ENCODE measurements around the gene STX7. TPM values are rescaled to one million over a fixed set of nuclear protein-coding genes. Genes with fewer than 3 reads are reported as not detected.
"Not testable (repeated sequence)": the region's sequence is repeated elsewhere in the genome, so short reads cannot be mapped to it uniquely, and the experiment has no call there.

STX7 gene
- total RNA-seq, 3 donors from 2014 or later = 28.5 to 67.4 (median 37.8) TPM

DNA sequence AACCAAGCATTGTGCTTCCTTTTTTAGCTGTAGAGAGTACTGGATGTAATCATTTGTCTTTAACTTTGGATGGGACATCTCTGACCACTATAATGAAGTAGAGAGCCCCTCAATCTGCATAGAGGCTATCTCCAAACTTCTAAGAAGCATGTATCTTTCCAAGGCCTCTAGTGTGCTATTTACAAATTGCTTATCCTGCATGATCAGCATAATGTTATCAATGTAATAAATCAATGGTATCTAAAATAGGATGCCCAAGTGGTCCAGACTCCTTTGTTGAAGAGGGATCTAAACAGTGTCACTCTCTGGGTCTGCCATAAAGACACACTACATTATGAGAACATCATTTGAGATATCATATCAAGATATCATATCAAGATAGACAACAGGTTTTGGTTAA is 31.9 kb upstream of the STX7 start:
- H3K27ac ChIP-seq = no peak overlapping the region
- H3K4me1 ChIP-seq = no peaks in the 10 kb centered on the region
- no peaks in the 10 kb centered on the region for H3K27me3 ChIP-seq
- DNase-seq (ENCODE audit: low spot score in 2 of 2) = no peak
- no peak for TF ChIP-seq POLR2A (IDR thresholded peaks at IDR 0.05)
- TF ChIP-seq, protein P1, sequence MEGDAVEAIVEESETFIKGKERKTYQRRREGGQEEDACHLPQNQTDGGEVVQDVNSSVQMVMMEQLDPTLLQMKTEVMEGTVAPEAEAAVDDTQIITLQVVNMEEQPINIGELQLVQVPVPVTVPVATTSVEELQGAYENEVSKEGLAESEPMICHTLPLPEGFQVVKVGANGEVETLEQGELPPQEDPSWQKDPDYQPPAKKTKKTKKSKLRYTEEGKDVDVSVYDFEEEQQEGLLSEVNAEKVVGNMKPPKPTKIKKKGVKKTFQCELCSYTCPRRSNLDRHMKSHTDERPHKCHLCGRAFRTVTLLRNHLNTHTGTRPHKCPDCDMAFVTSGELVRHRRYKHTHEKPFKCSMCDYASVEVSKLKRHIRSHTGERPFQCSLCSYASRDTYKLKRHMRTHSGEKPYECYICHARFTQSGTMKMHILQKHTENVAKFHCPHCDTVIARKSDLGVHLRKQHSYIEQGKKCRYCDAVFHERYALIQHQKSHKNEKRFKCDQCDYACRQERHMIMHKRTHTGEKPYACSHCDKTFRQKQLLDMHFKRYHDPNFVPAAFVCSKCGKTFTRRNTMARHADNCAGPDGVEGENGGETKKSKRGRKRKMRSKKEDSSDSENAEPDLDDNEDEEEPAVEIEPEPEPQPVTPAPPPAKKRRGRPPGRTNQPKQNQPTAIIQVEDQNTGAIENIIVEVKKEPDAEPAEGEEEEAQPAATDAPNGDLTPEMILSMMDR (IDR thresholded peaks at IDR 0.05) = no peak
- no peak for TF ChIP-seq POLR2AphosphoS5 (IDR thresholded peaks at IDR 0.05)
- no peaks in the 10 kb centered on the region for H3K36me3 ChIP-seq
- H3K9me3 ChIP-seq = no peaks in the 10 kb centered on the region
- no peak overlapping the region for H3K4me3 ChIP-seq
- intact Hi-C loops (cut with DNase I; ENCODE audit: low total_unique reads) = no loop called here

DNA sequence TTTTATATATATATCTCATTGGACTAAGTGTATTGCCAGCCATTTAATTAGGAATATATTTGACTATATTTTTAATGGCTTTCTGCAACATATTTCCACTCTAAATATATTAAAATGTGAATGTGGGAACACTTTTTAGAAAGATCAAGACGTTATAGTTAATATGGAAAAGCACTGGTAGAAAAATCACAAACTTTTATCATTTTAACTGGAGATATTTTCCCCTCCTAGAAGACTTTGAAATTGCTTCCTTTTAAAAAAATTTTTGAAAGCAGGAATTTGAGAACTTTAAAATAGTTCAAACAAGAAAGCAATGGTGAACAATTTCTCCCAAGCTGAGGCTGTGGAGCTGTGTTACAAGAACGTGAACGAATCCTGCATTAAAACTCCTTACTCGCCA is 25.1 kb upstream of the STX7 start, which contains the start of gene TAAR9:
TAAR9 (plus strand) TSS at position 301 of the 400 bp plus-strand sequence; CDS start at position 314, 13 bp downstream.
- Histone ChIP-seq H3K4me1 (no peaks in the 10 kb centered on the region), H3K4me3 (no peak within 1 kb of the TSS), H3K27me3 (no peaks in the 10 kb centered on the region), H3K9me3 (no peaks in the 10 kb centered on the region), H3K27ac (no peak within 1 kb of the TSS), H3K36me3 (no peaks in the 10 kb centered on the region)
- no peak for DNase-seq (ENCODE audit: low spot score in 2 of 2)
- intact Hi-C loops (cut with DNase I; ENCODE audit: low total_unique reads) = loop anchor here (5.0 kb wide), 1 partner anchor 909 kb away; no protein-coding TSS in a partner anchor
- no peak for TF ChIP-seq POLR2A (IDR thresholded peaks at IDR 0.05)
- no peak for TF ChIP-seq POLR2AphosphoS5 (IDR thresholded peaks at IDR 0.05)
- TF ChIP-seq, protein P1 (IDR thresholded peaks at IDR 0.05) = no peak

DNA sequence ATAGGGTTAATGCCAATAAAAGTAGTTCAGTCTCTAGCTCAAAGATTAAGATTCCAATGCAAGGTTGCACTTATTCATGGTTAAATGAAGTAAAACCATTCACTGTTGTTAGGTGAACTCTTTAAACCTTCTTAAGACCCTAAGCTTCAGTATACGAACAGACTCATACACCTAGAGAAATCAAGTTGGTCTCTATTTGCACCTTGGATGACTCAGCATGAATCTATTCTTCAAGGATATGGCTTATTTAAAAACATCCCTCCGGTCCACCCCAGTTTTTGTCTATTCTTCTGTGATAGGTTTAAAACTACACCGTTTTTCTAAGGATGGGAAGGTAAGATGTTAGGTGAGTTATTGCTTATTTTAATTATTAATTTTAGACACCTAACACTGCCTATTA is 24.2 kb upstream of the STX7 start:
- intact Hi-C loops (cut with DNase I; ENCODE audit: low total_unique reads) = loop anchor here (5.0 kb wide), 1 partner anchor 910 kb away; no protein-coding TSS in a partner anchor
- DNase-seq (ENCODE audit: low spot score in 2 of 2) = no peak

DNA sequence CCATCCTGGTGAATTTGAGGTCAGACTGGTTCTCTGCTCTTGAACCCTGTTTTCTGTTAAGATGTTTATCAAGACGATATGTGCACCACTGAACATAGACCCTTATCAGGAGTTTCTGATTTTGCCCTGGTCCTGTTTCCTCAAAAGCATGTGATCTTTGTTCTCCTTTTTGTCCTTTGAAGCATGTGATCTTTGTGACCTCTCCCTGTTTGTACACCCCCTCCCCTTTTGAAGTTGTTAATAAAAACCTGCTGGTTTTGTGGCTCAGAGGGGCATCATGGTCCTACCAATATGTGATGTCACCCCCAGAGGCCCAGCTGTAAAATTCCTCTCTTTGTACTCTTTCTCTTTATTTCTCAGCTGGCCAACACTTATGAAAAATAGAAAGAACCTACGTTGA is 21.6 kb upstream of the STX7 start:
- H3K9me3 ChIP-seq; H3K4me1 ChIP-seq; H3K27ac ChIP-seq; DNase-seq (ENCODE audit: low spot score in 2 of 2); H3K27me3 ChIP-seq; intact Hi-C loops (cut with DNase I; ENCODE audit: low total_unique reads); H3K4me3 ChIP-seq; H3K36me3 ChIP-seq: not testable (repeated sequence)

More for the DNA sequence above, 24.2 kb upstream of the STX7 start:
- no peaks in the 10 kb centered on the region for H3K9me3 ChIP-seq
- TF ChIP-seq, protein P1 (IDR thresholded peaks at IDR 0.05) = no peak
- no peak for TF ChIP-seq POLR2A (IDR thresholded peaks at IDR 0.05)
- H3K4me1 ChIP-seq = no peaks in the 10 kb centered on the region
- no peak overlapping the region for H3K4me3 ChIP-seq
- no peaks in the 10 kb centered on the region for H3K27me3 ChIP-seq
- H3K36me3 ChIP-seq = no peaks in the 10 kb centered on the region
- H3K27ac ChIP-seq = no peak overlapping the region

DNA sequence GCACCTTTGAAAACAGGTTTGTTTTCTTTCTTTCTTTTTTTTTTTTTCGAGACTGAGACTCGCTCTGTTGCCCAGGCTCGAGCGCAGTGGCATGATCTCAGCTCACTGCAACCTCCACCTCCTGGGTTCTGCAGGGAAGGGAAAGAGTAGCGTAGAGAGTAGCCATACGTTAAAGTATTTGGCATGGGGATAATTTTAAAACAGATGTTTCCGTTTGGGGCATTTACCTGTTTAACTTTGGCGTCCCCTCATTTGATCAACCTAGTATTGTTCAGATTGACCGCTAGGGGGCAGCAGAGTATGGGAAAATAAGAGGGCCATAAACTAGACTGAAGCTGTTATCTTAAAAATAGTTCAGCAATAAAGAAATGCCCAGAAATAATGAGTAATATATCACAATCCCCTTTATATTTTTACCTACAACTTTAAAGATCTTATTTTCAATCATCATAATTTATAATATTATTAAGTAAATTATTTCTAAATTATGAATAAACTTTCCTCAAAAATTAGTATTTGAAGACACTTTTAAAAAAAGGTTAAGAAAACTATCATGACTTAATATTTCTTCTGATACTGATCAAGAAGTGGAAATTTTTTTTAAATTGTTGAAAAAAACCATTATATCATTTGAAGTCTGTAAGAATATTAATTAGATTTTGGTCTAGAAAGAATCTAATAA is 17.5 kb upstream of the STX7 start:
- H3K27ac ChIP-seq = no peak overlapping the region
- TF ChIP-seq POLR2A (IDR thresholded peaks at IDR 0.05) = no peak
- no peak for TF ChIP-seq POLR2AphosphoS5 (IDR thresholded peaks at IDR 0.05)
- TF ChIP-seq, protein P1 (IDR thresholded peaks at IDR 0.05) = peak; percentile 55 to 79 (median 74)
- DNase-seq (ENCODE audit: low spot score in 2 of 2) = no peak
- H3K36me3 ChIP-seq = no peaks in the 10 kb centered on the region
- no peaks in the 10 kb centered on the region for H3K27me3 ChIP-seq
- peak overlapping the region in 1 of 3 donors; percentile 30 for H3K4me3 ChIP-seq
- no peaks in the 10 kb centered on the region for H3K4me1 ChIP-seq
- intact Hi-C loops (cut with DNase I; ENCODE audit: low total_unique reads) = no loop called here
- H3K9me3 ChIP-seq = no peaks in the 10 kb centered on the region

Measured in breast epithelium (tissue), 4 donors.